HG02870 (cell line): Measurements from ENCODE around the gene CAV1.
"Not testable (repeated sequence)": the region's sequence is repeated elsewhere in the genome, so short reads cannot be mapped to it uniquely, and the experiment has no call there.

ENCODE experiments used
- ATAC-seq: cut with Tn5 transposase; IDR thresholded peaks from one replicate; pipeline ENCODE4 v1.9.1; 2021; ENCODE audit warnings: mild to moderate bottlenecking, moderate library complexity; ENCODE audit not compliant: unreplicated experiment

Gene CAV1, protein sequence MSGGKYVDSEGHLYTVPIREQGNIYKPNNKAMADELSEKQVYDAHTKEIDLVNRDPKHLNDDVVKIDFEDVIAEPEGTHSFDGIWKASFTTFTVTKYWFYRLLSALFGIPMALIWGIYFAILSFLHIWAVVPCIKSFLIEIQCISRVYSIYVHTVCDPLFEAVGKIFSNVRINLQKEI

DNA sequence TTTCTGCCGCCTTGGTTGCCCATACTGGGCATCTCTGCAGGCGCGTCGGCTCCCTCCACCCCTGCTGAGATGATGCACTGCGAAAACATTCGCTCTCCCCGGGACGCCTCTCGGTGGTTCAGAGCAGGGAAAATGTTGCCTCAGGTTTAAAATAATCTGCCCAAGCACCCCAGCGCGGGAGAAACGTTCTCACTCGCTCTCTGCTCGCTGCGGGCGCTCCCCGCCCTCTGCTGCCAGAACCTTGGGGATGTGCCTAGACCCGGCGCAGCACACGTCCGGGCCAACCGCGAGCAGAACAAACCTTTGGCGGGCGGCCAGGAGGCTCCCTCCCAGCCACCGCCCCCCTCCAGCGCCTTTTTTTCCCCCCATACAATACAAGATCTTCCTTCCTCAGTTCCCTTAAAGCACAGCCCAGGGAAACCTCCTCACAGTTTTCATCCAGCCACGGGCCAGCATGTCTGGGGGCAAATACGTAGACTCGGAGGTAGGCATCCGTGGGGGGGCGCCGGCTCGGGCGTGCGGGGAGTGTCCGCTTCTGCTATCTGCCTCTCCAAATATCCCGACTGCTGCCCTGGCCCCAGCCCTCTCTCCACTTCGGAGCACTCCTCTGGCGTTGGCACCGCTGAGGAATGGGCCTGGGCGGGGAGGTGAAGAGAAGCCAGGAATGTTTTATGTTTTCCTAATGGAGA, at the start of gene CAV1:
TSS of gene CAV1 (plus strand) at position 428 of the 689 bp plus-strand sequence. CDS start at position 455, 27 bp downstream.
- no peak for ATAC-seq

DNA sequence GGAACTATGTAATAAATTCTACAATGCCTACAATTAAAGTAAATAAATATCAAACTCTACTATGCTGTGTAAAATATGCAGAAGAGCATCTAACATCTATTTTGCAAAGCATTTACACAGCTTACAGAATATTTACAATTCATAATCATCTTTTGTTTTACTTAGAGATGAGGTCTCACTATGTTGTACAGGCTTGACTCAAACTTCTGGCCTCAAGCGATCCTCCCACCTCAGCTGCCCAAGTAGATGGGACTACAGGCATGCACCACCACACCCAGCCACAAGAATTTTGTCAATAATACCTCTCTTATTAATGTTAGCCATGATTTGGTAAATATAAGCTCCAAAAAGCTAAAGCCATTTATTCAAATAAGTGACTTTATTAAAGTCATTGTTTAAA, 47.2 kb upstream of the CAV1 start:
- no peak for ATAC-seq

DNA sequence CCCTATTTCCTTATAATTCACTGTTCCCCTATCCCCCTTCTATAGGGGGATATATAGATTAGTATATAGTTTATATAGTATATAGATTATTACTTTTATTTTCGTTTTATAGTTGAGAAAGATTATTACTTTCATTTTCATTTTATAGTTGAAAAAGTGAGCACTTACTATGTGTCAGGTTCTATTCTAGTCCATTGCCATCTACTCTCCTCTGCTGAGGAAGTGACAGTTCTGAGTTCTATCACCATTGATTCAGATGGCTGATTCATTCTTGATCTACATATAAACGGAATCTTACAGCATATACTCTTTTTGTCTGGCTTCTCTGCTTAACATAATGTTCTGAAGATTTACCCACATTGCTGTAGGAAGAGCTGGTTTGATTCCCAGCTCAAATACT, 46.0 kb upstream of the CAV1 start:
- ATAC-seq = no peak

DNA sequence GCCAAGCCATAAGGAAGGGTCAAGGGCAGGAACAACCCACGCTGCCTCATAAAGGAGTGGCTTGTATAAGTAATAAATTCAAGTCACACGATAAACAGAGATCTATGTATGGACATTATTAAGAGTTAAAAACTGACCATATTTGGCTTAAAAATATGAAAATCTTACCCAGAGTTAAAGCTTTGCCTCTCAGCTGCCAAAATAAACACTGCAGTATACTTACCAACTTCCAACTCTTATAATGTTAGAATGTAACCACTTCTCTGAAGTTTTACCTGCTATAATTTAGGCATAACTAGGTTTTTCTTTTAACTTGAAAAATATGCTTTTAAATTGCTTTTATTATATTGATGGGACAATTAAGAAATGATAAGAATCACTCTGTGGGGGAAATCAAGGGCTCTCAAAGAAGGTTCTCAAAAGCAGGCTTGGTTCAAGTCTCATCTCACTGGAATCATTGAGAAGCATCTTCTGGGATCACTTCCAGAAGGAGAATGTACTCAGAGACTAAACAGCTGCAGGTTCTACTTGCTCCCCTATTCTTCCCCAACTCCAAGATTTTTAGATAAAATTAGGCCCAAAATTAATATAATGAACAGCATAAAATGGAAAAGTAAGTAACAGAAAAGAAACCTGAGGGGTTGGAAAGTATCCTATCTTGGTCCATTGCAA, 41.4 kb upstream of the CAV1 start:
- no peak for ATAC-seq

DNA sequence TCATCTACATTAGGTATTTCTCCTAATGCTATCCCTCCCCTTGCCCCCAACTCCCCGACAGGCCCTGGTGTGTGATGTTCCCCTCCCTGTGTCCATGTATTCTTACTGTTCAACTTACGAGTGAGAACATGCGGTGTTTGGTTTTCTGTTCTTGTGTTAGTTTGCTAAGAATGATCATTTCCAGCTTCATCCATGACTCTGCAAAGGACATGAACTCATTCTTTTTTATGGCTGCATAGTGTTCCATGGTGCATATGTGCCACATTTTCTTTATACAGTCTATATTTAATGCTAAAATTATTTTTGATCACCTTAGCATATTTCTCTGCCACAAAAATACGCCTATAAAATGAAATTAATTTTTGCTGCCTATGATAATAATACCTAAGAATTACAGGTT, 40.4 kb upstream of the CAV1 start:
- not testable (repeated sequence) for ATAC-seq

DNA sequence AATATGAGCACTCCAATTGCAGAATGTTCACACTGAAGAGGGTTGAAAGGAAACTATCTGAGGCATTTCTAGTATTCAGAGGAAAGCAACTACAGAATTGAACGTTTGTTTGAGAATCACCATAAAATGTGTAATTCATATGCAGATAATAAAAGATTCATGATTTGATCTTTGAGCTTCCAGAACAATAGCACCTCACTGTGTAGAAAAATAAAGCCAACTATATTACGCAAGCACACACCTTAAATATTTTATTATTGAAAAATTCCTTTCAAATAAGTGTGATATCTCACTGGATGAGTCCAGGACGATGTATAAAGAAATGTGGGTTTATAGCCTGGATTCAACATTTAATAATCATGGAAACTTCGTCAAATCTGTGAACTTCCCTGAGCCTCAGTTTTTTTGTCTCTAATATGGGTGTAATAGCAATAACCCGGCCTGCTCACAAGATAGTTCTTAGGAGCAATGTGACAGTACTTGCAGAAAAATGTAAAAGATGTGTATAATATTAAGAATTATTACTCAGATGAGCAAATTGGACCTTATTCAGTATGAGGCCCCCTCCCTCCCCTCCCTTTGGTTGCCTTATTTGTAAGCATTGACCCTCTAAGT, 36.8 kb upstream of the CAV1 start:
- no peak for ATAC-seq

DNA sequence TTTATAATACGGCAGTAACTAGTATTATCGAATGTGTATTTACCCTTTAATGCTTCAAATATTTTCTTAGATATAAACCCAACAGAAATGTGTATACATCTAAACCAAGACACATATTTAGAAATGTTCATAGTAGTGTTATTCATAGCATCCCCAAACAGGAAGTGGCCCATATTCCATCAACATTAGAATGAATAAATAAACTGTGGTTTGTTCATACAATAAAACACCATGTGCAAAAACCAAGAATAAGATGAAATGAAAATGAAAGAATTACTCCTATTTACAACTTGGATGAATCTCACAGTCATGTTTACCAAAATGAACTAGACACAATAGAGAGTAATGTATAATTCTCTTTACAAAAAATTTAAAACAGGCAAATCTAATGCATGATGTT, 34.5 kb upstream of the CAV1 start:
- ATAC-seq = no peak

DNA sequence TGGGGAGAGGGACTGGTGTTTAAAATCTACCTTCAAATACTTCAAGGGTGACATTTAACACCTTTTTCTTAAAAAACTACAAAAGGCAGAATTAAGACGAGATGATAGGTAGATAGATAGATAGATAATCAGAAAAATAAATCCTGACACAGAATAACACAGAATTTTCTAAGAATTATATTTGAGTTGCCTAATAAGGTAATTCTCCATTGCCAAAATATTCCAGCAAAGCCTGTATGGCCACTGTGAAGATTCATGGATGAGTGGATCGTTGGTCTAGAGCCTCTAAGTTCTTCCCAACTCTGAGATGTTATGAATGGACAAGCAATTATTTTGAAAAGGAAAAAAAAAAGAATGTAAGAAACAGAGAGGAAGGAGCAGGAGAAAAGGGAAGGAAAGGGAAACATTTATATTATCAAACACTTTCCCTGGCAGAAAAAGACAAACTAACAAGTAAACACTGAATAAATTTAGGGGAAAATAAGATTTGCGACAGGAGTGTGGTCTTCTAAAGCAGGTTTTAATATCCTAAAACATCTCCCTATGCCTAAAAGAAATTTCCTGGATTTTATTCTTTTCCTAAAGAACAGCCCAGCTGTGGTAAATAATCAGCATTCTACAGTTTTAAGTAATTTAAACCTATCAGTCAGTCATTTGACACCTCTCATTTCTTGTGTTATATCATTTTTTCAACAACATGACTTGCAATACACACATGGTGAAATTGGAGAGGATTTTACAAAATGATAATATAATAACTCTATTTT, 32.8 kb upstream of the CAV1 start:
- ATAC-seq = no peak

DNA sequence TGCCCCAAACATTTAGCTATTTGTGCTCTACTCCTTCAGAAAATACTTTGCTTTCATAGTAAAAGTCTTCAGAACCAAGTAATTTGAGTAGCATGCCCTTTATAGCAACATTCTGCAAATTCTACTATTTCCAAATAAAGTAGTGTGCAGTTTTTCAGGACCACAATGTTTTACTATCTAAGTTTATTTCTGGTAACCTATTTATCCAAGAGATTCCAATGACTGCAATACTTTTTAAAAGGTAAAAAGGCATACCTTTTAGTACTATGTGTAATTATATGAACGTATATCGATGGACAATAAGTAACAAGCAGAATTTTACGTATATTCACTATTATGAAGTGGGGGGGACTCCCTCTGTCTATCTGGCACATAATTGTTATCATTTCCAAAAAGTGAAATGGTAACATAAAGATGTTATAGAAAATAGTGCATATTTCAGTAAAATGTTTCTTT, 32.2 kb upstream of the CAV1 start:
- no peak for ATAC-seq

DNA sequence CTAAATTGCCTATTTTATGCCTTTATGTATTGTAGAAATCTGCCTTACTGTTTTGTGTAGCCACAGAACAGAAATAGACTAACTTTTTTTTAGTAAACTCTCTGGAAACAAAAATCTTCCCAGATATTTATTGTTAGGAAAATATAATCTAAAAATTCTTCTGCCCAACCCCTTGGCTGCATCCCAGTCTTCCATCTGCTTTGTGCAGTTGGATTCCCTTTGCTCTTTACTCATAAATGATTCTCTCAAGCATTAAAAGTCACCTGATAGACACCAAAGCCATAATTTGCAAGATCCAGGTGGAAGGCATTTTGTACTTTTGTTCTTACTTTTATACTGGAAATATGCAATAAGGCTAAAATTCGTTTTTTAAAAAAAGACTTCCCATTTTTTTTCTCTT, 31.4 kb upstream of the CAV1 start:
- ATAC-seq = no peak

DNA sequence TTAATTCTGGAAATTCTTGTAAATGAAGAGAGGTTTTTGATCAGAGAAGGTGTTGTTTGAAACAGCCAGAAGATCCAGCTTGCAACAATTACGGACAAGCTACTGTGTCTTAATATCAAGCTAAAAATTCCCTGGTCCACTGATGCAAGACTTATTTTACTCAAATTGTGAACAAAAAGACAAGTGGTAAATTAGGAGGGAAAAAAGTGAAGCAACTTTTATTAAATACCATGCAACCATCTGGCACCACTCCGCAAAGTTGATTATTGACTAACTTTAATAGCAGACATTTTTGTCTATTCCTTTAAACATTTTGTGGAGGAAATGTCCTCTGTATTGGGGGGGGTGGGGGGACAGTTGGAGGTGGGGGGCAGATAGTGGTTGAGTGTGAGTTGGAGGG, 30.4 kb upstream of the CAV1 start:
- no peak for ATAC-seq

DNA sequence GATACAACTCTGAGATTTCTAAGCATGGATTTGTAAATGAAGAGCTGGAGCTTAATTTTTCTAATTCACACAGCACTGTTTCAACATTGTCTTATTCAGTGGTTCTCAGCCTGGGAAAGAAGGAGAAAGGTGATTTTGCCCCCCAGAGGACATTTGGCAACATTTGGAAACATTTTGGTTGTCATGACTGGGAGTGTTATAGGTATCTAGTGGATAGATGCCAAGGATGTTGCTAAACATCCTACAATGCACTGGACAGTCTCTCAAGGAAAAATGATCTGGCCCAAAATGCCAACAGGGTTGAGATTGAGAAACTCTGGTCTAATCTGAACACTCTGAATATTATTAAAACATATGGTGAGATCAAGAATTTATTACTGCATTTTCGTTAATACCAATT, 29.1 kb upstream of the CAV1 start:
- ATAC-seq = no peak

DNA sequence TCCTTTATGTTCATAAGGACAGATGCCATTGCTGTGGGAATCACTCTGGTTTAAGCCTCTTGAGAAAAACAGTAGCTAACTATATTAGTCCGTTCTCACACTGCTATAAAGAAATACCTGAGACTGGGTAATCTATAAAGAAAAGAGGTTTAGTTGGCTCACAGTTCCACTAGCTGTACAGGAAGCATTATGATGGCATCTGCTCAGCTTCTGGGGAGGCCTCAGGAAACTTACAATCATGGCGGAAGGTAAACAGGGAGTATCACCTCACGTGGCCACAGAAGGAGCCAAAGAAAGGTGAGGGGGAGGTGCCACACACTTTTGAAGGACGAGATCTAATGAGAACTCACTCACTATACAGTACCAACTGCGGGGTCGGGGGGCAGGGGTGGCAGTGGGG, 28.2 kb upstream of the CAV1 start:
- no peak for ATAC-seq

DNA sequence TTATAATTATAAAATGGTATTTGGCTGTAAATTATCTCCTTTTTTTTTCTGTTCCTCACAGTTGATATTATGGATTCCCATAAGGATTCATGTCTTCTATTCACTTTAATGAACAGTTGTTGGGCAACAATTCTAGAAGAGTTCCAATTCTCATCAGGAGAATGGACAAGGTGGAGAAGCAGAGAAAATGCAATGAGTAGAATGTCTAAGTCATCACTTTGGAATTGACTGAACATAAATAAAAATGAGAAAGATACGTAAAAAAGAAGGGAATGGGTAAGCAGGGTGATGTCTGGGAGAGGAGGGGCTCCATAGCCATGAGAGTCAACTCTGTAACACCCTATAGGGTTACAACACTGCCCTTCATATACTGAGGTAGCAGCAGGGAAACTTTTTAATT, 27.1 kb upstream of the CAV1 start:
- no peak for ATAC-seq

DNA sequence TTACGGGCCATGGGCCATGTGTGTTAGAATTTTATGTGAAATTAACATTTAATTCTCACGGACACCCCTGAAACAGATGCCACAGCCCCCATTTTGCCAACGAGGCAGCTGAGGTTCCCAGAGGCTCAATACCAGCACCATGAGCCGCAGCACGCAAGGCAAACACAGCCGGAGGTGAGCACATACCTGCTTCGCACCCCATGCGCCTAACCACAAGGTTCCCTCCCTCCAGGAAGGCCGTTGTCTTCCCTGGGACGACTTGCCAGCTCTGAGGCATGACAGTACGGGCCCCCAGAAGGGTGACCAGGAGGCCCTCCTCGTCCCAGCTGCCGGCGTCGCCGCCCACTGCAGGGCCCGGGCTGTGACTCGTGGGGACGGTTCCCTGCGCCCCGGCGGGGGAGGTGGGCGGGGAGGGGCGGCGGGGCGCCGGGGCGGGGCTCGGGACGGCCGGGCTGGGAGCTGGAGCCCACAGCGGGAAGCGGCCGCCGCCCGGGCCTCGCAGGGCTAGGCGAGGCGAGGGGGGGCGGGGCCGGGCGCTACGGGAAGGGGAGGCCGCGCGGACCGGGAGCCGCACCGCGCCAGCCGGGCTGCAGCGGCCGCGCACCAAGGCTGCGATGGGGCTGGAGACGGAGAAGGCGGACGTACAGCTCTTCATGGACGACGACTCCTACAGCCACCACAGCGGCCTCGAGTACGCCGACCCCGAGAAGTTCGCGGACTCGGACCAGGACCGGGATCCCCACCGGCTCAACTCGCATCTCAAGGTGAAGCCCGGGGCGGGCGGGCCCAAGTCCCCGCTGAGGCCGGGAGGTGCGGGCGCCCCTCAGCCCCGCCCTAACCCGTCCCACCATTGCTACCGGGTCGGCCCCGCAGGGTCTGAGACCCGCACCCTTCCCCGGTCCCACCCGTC, 25.4 kb upstream of the CAV1 start, which contains the start of gene CAV2:
TSS of gene CAV2 (plus strand) at position 571 of the 910 bp plus-strand sequence. CDS start at position 615, 44 bp downstream.
- ATAC-seq = peak; percentile 31

DNA sequence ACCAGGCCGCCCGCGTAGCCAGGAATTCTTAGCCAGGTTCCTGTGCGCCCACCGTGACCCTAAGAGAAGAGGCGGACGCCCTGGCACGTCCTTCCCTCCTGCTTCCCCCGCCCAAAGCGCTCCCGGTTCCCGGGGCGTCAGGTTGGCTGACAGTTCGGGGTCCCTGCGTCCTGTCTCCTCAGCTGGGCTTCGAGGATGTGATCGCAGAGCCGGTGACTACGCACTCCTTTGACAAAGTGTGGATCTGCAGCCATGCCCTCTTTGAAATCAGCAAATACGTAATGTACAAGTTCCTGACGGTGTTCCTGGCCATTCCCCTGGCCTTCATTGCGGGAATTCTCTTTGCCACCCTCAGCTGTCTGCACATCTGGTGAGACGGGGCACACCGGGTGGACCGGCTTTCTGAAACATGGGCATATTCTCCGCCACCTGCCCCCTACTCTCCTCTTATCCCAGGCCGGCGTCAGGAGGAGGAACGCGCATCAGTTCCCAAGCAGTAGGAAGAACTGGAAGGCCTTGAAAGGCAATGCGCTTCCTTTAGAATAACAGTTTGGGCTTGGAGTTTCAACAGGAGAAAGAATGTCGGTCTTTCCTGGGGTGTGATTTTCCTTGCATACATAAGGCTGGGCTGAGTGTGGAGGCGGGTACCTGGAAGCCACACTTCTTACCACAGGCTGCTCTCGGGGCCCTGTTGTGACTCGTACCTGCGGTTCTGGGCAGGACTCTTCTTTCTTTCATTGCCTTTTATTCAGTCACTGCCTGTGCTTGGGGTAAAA, 24.6 kb upstream of the CAV1 start:
- ATAC-seq = peak; percentile 82

DNA sequence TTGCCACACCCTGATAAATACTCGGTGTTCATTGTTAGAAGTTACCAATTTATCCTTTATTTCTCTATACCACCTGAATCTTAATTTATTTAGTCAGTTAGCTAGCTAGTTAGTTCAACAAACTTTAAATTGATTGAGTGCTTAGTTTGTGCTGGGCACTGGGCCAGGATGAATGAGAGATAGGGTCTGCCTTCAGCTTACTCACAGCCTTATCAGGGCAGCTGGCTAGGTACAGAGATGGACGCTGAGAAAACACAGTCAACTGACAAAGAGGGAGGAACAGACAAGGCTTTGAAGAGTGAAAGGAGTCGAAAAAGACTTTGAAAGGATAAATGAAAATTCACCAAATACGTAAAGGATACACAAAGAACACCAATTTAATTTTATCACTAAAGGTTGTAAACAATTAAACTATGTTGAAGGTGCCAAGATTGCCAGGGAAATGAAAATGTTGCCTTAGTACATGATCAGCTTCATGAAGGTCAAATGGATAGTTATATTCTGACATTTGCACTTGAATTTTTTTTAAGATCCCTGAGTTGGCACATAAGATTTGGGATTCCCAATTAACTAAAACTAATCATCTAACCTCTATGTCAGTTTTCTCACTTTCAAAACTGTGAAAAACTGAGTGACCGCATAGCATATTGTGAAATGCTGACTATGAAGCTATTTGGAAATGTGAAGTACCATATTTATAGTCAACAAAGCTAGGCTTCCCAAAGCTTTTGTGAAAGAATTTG, 23.2 kb upstream of the CAV1 start:
- no peak for ATAC-seq
